MM.1S (cell line): ENCODE results near the gene ODF2.

Experiments used
- EZH2 ChIP-seq: fragments of 300-600 bp; sonication (generic); optimal IDR thresholded peaks from 2 replicates; pipeline ENCODE3; 2017; ENCODE audit warnings: low read depth, mild to moderate bottlenecking, antibody characterized with exemption, low read length, mixed read lengths
- EZH2phosphoT487 ChIP-seq: fragments of 300-600 bp; sonication (generic); IDR thresholded peaks from 2 replicates; pipeline ENCODE4 v1.6.1; 2018; ENCODE audit warnings: antibody characterized with exemption, low read length
- TF ChIP-seq, protein P1 (sequence below): fragments of 300-600 bp; sonication (generic); IDR thresholded peaks from 2 replicates; pipeline ENCODE4 v1.5.1; 2016; ENCODE audit warnings: antibody characterized with exemption, low read length, mixed read lengths

DNA sequence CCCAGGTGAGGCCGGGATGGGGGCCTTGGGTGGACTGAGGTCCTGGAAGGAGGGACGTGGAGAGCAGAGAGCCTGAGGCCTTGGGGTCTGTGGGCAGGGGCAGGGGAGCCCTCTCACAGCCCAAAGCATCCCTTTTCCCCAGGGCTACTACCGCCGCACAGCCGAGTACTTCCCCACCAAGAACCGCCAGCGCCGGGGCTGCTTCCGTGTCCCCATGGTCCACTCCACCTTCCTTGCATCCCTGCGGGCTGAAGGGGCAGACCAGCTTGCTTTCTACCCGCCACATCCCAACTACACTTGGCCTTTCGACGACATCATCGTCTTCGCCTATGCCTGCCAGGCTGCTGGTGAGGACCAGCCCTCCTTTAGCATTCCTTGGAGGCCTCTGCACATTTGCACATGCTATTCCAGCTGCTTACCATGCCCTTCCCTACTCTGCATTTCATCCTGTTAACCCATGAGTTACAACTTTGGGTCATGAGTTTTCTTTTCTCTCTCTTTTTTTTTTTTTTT is 31.5 kb upstream of the ODF2 start:
- TF ChIP-seq, protein P1, sequence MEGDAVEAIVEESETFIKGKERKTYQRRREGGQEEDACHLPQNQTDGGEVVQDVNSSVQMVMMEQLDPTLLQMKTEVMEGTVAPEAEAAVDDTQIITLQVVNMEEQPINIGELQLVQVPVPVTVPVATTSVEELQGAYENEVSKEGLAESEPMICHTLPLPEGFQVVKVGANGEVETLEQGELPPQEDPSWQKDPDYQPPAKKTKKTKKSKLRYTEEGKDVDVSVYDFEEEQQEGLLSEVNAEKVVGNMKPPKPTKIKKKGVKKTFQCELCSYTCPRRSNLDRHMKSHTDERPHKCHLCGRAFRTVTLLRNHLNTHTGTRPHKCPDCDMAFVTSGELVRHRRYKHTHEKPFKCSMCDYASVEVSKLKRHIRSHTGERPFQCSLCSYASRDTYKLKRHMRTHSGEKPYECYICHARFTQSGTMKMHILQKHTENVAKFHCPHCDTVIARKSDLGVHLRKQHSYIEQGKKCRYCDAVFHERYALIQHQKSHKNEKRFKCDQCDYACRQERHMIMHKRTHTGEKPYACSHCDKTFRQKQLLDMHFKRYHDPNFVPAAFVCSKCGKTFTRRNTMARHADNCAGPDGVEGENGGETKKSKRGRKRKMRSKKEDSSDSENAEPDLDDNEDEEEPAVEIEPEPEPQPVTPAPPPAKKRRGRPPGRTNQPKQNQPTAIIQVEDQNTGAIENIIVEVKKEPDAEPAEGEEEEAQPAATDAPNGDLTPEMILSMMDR: no peak
- no peak for TF ChIP-seq EZH2phosphoT487
- TF ChIP-seq EZH2: no peak
